NCI-H446 (cell line): ENCODE data around the gene ABCG1.
"Not testable (repeated sequence)": the region's sequence is repeated elsewhere in the genome, so short reads cannot be mapped to it uniquely, and the experiment has no call there.

Experiments used
- DNase-seq, 2 experiments: peaks; one replicate each; lab custom pipeline; 2025; lab: John Stamatoyannopoulos, UW

Gene ABCG1

DNA sequence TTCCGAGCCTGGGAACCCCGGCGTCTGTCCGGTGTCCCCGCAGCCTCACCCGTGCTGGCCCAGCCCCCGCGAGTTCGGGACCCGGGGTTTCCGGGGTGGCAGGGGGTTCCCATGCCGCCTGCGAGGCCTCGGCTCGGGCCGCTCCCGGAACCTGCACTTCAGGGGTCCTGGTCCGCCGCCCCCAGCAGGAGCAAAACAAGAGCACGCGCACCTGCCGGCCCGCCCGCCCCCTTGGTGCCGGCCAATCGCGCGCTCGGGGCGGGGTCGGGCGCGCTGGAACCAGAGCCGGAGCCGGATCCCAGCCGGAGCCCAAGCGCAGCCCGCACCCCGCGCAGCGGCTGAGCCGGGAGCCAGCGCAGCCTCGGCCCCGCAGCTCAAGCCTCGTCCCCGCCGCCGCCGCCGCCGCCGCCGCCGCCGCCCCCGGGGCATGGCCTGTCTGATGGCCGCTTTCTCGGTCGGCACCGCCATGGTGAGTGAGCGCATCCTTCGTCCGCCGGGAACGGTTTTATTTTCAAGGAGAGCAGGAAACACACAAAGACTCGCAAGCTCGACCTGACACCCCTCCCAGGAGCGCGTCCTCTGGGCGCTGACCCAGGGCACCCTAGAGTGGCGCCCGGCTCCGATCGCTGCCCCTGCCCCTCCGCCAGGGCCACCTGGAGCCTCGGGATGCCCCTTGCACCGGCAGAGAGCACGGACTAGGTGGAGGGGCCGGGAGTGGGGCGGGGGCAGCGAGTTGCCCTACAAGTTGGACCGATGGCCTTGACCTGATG, at the start of gene ABCG1:
Gene ABCG1 (plus strand): TSS at position 305 of the 770 bp plus-strand sequence. CDS start 123 bp downstream, at position 428.
- DNase-seq: no peak

DNA sequence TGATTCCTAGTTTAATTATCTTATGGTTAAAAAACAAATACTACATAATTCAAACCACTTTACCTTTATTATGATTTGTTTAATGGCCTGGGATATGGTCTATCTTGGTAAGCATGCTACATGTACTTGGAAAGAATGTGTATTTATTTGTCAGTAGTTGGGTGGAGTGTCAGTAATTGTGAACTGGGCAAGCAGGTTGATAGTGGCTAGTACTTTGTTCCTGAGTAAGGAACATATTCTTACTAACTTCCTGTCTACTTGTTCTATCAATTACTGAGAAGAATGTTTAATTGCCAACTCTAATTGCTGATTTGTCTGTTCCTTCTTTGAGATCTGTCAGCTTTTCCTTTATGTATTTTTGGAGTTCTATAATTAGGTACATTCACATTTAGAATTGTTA, 49.2 kb upstream of the ABCG1 start:
- no peak for DNase-seq

DNA sequence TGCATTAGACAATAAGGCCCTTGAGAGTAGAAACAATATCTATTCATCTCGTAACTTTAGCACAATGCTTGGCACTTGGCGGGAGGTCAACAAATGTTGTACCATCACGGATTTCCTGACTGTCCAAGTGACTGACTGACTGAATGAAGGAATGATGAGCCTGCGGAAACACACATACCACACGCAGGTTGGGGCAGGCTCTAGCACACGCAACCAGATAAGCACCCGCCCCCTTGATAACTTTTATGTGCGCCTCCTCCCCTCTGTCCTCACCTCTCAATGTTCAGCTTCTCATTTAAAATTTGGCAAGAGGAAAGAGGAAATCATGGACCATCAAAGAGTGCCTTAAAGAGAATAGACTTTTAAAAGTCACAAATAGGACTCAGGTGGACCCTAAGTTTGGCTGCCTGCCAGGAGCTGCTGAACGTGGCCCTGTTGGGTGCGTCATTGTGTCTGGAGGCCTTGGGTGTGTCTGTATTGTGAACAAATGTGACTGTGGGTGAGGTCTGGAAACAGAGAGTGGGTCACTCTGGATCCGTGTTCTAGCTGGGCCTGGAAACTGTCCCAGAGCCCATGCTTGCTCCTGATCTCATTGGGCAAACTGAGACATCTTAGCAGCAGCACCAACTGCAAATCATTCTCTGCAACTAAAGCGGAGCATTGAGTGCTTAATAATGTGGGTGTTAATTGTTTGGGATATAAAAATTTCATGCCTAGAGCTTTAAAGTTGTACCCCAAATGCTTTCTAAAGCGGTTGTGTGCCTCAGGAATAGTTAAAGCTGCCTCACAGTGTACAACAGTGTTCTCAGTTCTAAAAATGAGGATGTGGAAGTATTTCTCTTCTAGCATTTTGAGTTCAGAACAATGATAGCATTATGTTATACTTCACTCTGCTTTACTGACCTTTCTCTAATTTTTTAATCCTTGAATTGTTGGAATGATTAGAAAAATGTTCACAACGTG, 47.6 kb upstream of the ABCG1 start:
- DNase-seq: no peak

GRCh38 chr21:42172596-42173483, 46.1 kb upstream of the ABCG1 start:
- no peak for DNase-seq

- peak; percentile 22 to 69 for DNase-seq
Observed at GRCh38 chr21:42174173-42174572, 44.8 kb upstream of the ABCG1 start.

DNA sequence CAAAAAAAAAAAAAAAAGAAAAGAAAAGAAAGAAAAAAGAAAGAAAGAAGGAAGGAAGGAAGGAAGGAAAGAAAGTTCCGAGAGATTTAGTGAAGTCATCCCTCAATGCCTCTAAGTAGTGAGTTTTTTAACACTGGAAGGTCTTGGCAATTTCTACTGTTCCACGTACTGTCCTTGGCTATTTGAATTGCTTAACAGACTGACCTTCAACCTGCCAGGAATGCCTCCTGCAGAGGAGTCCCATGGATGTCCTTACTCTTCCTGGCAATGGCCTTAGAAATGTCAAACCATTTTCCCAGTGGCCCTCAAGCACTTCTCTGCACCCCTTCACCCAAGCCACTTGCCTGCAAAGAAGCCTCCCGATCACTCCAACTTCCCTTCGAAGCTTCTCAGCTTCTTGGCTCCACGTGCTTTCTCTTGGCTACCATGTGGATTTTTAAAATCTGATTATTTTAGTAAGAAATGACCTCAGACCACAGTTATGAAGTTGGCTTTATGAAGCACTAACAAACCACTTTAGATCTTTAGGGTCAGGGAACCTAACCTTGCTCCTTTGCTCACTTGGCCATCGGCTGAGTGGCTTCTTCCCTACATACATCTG, 43.7 kb upstream of the ABCG1 start:
- no peak for DNase-seq

DNA sequence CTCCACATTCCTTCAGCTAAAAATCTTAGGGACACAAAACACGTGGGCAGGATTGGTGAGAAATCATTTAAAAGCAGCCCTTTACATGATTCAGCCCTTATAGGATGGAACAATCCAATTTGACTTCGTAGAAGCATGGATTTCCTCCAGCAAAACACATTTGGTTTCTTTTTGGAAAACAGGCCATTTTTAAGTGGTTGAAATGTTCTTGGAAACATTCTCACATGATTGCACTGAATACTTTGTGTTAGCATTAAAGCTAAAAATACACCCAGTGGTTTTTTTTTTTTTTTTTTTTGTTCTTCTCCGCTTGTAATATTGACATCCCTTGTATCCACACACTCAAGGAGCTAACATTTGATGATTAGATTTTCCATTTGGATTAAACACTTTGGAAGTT, 42.1 kb upstream of the ABCG1 start:
- DNase-seq: no peak

GRCh38 chr21:42179316-42179715, 39.6 kb upstream of the ABCG1 start:
- DNase-seq: no peak

GRCh38 chr21:42180001-42180400, 38.9 kb upstream of the ABCG1 start:
- not testable (repeated sequence) for DNase-seq

- no peak for DNase-seq
Observed at GRCh38 chr21:42182713-42183371, 36.1 kb upstream of the ABCG1 start.

GRCh38 chr21:42183374-42184266, 35.3 kb upstream of the ABCG1 start:
- no peak for DNase-seq

DNA sequence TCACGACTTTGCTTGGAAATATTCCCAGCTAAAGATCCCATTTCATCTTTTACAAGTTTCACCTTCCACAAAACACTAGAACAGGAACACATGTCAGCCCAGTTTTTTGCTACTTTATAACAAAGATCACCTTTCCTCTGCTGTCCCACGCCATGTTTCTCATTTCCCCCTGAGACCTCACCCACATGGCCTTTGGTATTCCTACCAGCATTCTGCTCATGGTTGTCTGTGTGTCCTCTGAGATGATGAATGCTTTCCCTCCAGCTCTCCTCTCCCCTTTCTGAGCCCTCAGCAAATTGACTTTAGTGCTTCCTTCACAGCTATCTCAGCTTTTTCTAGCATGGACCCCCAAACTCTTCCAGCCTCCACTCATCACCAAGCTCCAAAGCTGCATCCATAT, 32.3 kb upstream of the ABCG1 start:
- no peak for DNase-seq

GRCh38 chr21:42187976-42188653, 30.8 kb upstream of the ABCG1 start:
- DNase-seq: no peak

GRCh38 chr21:42188663-42189062, 30.3 kb upstream of the ABCG1 start:
- DNase-seq: no peak

DNA sequence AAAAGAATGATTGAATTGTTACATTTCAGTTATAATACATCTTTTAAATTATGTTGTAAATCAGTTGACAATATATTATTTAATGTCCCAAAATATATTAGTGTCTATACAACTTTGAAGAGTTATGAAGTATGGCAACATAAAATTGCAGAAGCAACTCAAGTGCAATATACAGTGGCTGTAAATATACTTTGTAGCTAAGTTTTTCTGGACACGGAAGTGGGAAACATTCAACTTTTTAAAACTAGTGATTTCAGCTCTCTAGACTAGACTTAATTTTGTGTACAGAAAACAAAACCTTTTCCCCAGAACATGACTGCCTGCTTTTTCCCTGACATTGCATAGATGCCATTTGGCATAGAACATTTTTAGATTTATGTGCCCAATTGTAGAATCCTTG, 29.5 kb upstream of the ABCG1 start:
- no peak for DNase-seq

- no peak for DNase-seq
Observed at GRCh38 chr21:42189860-42190485, 29.0 kb upstream of the ABCG1 start.

- no peak for DNase-seq
Observed at GRCh38 chr21:42190486-42190863, 28.5 kb upstream of the ABCG1 start.

- no peak for DNase-seq
Observed at GRCh38 chr21:42191064-42191463, 27.9 kb upstream of the ABCG1 start.
